Endothelial cell of umbilical vein (primary cell): ENCODE measurements around the gene OGT. TPM values are rescaled to one million over a fixed set of nuclear protein-coding genes. Genes with fewer than 3 reads are reported as not detected.

Experiments
- BruUV-seq: library from RNA; stranded (reverse); fragments of 400-500 nt; replicated peaks from 2 replicates; lab custom pipeline; 2021; lab: Mats Ljungman, UMichigan
- CTCF ChIA-PET: fragments of 300-600, 350-600 bp; sonication (Branson Sonifier 250); formaldehyde crosslinking; loops from one replicate; lab custom pipeline; 2021; ENCODE audit warnings: antibody characterized with exemption, inconsistent platforms; lab: Charles Lee
- POLR2A ChIA-PET: fragments of 300-600, 350-600 bp; sonication (Branson Sonifier 250); formaldehyde crosslinking; loops from one replicate; lab custom pipeline; 2021; ENCODE audit warnings: antibody characterized with exemption, inconsistent platforms; lab: Charles Lee
- DNase-seq: peaks from one replicate; pipeline ENCODE4 v3.0.0-alpha.2; 2011; ENCODE audit warnings: low read depth, low spot score
- FAIRE-seq: peaks from 2 replicates; lab custom pipeline; 2011; peaks lifted over from hg19 to GRCh38; lab: Jason Lieb, UNC
- H2AFZ ChIP-seq: 2 replicates; pipeline ENCODE4 v1.6.0; 2012; ENCODE audit warnings: low read depth, low read length, control low read depth, inconsistent platforms
- H3K27ac ChIP-seq: 2 replicates; pipeline ENCODE4 v1.5.1; 2011; ENCODE audit warnings: low read depth, mild to moderate bottlenecking, control low read depth, low read length, moderate library complexity; ENCODE audit not compliant: insufficient read depth
- H3K27me3 ChIP-seq, 2 experiments: 2 replicates each; pipeline versions ENCODE4 v1.6.0 to v1.6.1; 2011; ENCODE audit warnings: low read length in 2 of 2, mixed read lengths in 1 of 2; ENCODE audit not compliant: control insufficient read depth in 2 of 2, insufficient read depth in 2 of 2
- H3K36me3 ChIP-seq, 2 experiments: 2 replicates in 1 of 2; 3 replicates in 1 of 2; pipeline ENCODE4 v1.5.1; 2011; ENCODE audit warnings: low read length in 2 of 2, mild to moderate bottlenecking in 1 of 2, moderate library complexity in 1 of 2; ENCODE audit not compliant: control insufficient read depth in 2 of 2, insufficient read depth in 2 of 2; ENCODE audit errors: extremely low read depth in 1 of 2
- H3K4me1 ChIP-seq: 3 replicates; pipeline ENCODE4 v1.5.1; 2011; ENCODE audit warnings: mild to moderate bottlenecking, low read length; ENCODE audit not compliant: control insufficient read depth, insufficient read depth; ENCODE audit errors: extremely low read depth
- H3K4me2 ChIP-seq: 2 replicates; pipeline ENCODE4 v1.6.1; 2011; ENCODE audit warnings: low read length, control low read depth, mixed read lengths; ENCODE audit not compliant: insufficient read depth
- H3K4me3 ChIP-seq, 3 experiments: fragments of 200-600 bp in 1 of 3; sonication (generic), shearing (Covaris generic) in 1 of 3; replicated peaks in 1 of 3; 2 replicates each; pipeline ENCODE4 v1.5.1; 2011 to 2016; ENCODE audit warnings: control low read depth in 3 of 3, low read length in 3 of 3, mild to moderate bottlenecking in 2 of 3, inconsistent platforms in 1 of 3, low read depth in 1 of 3, moderate library complexity in 1 of 3; ENCODE audit not compliant: insufficient read depth in 1 of 3
- H3K79me2 ChIP-seq: 2 replicates; pipeline ENCODE4 v1.6.0; 2012; ENCODE audit warnings: low read length, inconsistent platforms; ENCODE audit not compliant: control insufficient read depth, insufficient read depth
- H3K9ac ChIP-seq: replicated peaks from 2 replicates; pipeline ENCODE3; 2011; ENCODE audit warnings: low read length, control low read depth; ENCODE audit not compliant: insufficient read depth; ENCODE audit errors: extremely low read depth
- H3K9me1 ChIP-seq: replicated peaks from 3 replicates; pipeline ENCODE4 v1.6.0; 2011; ENCODE audit warnings: mild to moderate bottlenecking, low read length; ENCODE audit not compliant: control insufficient read depth, insufficient read depth; ENCODE audit errors: extremely low read depth
- H3K9me3 ChIP-seq: replicated peaks from 2 replicates; pipeline ENCODE4 v1.5.1; 2012; ENCODE audit warnings: low read length, inconsistent platforms; ENCODE audit not compliant: control insufficient read depth, insufficient read depth
- H4K20me1 ChIP-seq: replicated peaks from 2 replicates; pipeline ENCODE3; 2011; ENCODE audit warnings: mild to moderate bottlenecking, low read length; ENCODE audit not compliant: control insufficient read depth, insufficient read depth; ENCODE audit errors: extremely low read depth
- CTCF ChIP-seq, 2 donors: IDR thresholded peaks; 1 replicate in 1 of 2; 2 replicates in 1 of 2; pipeline ENCODE4 v1.5.1; 2011; ENCODE audit warnings: low read length in 2 of 2, mild to moderate bottlenecking in 2 of 2, moderate library complexity in 2 of 2, control low read depth in 1 of 2, inconsistent platforms in 1 of 2, low read depth in 1 of 2; ENCODE audit not compliant: insufficient read depth in 1 of 2; ENCODE audit errors: extremely low read depth in 1 of 2
- EZH2 ChIP-seq: IDR thresholded peaks from 2 replicates; pipeline ENCODE4 v1.6.1; 2012; ENCODE audit warnings: borderline replicate concordance, low read depth, mild to moderate bottlenecking, moderate library complexity, low read length, inconsistent platforms; ENCODE audit not compliant: severe bottlenecking
- FOS ChIP-seq: IDR thresholded peaks from 2 replicates; pipeline ENCODE4 v1.6.1; 2011; ENCODE audit warnings: mild to moderate bottlenecking, low read length, moderate library complexity, borderline replicate concordance; ENCODE audit not compliant: insufficient read depth
- GATA2 ChIP-seq: IDR thresholded peaks from 2 replicates; pipeline ENCODE4 v1.7.0; 2011; ENCODE audit warnings: low read depth, mild to moderate bottlenecking, moderate library complexity, mixed read lengths, low read length; ENCODE audit not compliant: insufficient read length, insufficient read depth
- JUN ChIP-seq: IDR thresholded peaks from 2 replicates; pipeline ENCODE4 v1.6.1; 2011; ENCODE audit warnings: borderline replicate concordance, low read depth; ENCODE audit not compliant: insufficient read length, insufficient read depth
- MAX ChIP-seq: IDR thresholded peaks from 2 replicates; pipeline ENCODE4 v1.6.1; 2011; ENCODE audit not compliant: insufficient read depth, insufficient read length
- MYC ChIP-seq: IDR thresholded peaks from one replicate; pipeline ENCODE4 v1.6.1; 2011; ENCODE audit warnings: mild to moderate bottlenecking, low read depth, low read length
- POLR2A ChIP-seq: IDR thresholded peaks from 2 replicates; pipeline ENCODE4 v1.6.1; 2012; ENCODE audit warnings: low read depth, mild to moderate bottlenecking, control low read depth, low read length
- POLR2AphosphoS5 ChIP-seq: IDR thresholded peaks from 2 replicates; pipeline ENCODE4 v1.6.1; 2012; ENCODE audit warnings: low read depth, mild to moderate bottlenecking, control low read depth, low read length, moderate library complexity; ENCODE audit not compliant: insufficient read depth
- dilution Hi-C: fragments of 300-500 bp; cut with MboI; formaldehyde crosslinking; loops from one replicate; pipeline ENCODE4 v1.15.0; 2019; ENCODE audit warnings: low sequenced_read_pairs; ENCODE audit not compliant: extremely low pct_ligation_motif_present
- intact Hi-C: fragments of 100-400 bp; cut with micrococcal nuclease; formaldehyde crosslinking; loops from one replicate; pipeline ENCODE4 v1.10.0; 2022
- polyA plus RNA-seq, 4 experiments: library from polyadenylated mRNA; depleted of rRNA in 3 of 4; stranded (reverse) in 3 of 4; unstranded in 1 of 4; fragments of >200 nt; gene quantifications; 2 replicates each; pipeline versions ENCODE4 v1.2.1 to v1.2.3, GENCODE V29; 2011 to 2012; ENCODE audit warnings: missing spikeins in 1 of 4
- total RNA-seq: library from RNA; stranded (reverse); gene quantifications from 2 replicates; pipeline ENCODE4 v1.2.3, GENCODE V29; 2021

Gene OGT
- total and polyA plus RNA-seq, 2 donors (not counting 3 experiments of a cell fraction or from before 2014, with no cell fraction given), result 129 to 141 TPM

DNA sequence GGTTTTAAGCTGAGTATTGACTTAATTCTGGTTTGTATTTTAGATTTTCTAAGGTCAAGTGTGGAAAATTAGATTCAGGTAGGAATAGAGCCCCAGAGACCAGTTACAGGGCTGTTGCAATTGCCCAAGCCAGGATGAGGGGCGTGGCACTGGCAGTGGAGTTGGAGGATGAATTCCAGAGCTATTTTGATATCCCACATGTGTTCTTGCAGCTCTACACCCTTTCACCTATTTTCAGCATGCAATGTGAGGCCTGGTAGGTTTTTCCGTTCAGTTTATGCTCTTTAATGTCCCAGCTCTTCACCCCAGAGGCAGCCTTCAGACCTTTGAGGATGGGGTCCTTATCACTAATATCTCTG, 17.9 kb upstream of the OGT start:
- no peaks in the 10 kb centered on the region for H3K9me1 ChIP-seq
- H3K9ac ChIP-seq, result no peak overlapping the region
- DNase-seq, result no peak
- BruUV-seq, result no TSS peak
- no peak overlapping the region for H3K4me2 ChIP-seq
- H3K36me3 ChIP-seq, result no peaks in the 10 kb centered on the region
- dilution Hi-C loops (no loop called here), intact Hi-C loops (no loop called here)
- no peak overlapping the region for H2AFZ ChIP-seq
- no peaks in the 10 kb centered on the region for H3K79me2 ChIP-seq
- no peak overlapping the region for H3K4me3 ChIP-seq
- ChIA-PET POLR2A (no interaction called here), CTCF (no interaction called here)
- no peaks in the 10 kb centered on the region for H3K9me3 ChIP-seq
- TF ChIP-seq GATA2 (no peak), CTCF (IDR thresholded peaks at IDR 0.05; ENCODE audit: extremely low read depth in 1 of 2, insufficient read depth in 1 of 2, low read depth in 1 of 2, low read length in 2 of 2) (no peak), EZH2 (no peak), FOS (no peak), MAX (no peak), POLR2AphosphoS5 (no peak), POLR2A (no peak), MYC (no peak), JUN (no peak)
- H4K20me1 ChIP-seq, result no peaks in the 10 kb centered on the region
- H3K27me3 ChIP-seq, result no peaks in the 10 kb centered on the region
- no peaks in the 10 kb centered on the region for H3K4me1 ChIP-seq
- FAIRE-seq, result no peak
- H3K27ac ChIP-seq, result no peak overlapping the region
